SH-SY5Y (cell line): ENCODE results near the gene GDF3.

Experiments
- GATA2 ChIP-seq: IDR thresholded peaks from 2 replicates; pipeline ENCODE4 v1.6.1; 2011; ENCODE audit warnings: mild to moderate bottlenecking, low read depth, low read length
- GATA3 ChIP-seq: IDR thresholded peaks from 2 replicates; pipeline ENCODE4 v1.6.1; 2011; ENCODE audit warnings: low read depth, mild to moderate bottlenecking, low read length, moderate library complexity

GDF3 gene

DNA sequence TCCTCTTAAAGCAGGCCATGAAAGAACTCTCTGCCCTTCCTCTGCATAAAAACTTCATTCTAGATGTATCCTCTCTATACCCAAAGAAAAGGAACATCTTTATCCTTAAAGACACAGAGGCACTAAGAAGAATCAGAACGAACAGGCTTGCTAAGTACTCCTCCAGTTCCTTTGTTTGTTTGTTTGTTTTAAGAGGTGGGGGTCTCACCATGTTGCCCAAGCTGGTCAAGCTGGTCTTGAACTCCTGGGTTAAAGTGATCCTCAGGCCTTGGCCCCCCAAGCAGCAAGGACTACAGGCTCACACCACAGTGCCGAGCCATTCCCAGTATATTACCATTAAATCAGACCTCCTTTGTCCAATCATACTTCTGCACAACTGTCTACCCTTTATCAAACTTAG, 14.0 kb downstream of the GDF3 start:
- TF ChIP-seq GATA2: no peak
- no peak for TF ChIP-seq GATA3

DNA sequence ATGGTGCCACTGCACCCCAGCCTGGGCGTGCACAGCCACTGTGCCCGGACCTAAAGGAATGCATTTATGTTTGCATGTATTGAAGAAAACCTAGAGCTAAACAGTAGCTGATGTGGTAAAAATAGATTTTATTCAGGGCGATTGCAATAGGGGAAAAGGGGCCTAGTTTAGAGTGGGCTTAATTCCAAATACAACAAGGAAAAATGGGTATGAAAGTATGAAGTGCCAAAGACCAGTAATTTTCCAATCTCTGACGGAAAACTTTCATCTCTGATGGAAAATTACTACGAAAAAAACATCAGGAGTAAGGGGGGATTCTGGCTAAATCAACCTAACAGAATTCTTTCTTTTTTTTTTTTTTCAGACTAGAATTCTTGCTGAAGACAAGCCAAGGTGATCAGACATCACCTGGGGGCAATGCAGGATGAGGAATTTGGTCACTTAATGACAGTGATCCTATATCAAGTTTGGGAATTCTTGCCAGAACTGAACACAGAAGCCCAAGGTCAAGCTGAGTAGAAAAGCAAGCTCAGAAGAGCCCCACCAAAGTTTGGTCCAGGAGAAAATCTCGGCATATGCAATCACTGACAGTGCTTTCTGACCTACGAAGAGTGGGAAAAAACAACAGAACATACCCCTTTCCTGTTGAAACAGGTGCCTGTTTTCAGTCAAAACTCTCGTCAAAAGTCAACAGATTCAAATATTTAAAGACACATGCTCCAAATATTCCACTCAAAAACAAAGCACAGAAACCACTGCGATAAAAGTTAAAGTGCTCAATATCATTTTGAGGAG, 16.1 kb downstream of the GDF3 start:
- TF ChIP-seq GATA3 (no peak), GATA2 (no peak)

DNA sequence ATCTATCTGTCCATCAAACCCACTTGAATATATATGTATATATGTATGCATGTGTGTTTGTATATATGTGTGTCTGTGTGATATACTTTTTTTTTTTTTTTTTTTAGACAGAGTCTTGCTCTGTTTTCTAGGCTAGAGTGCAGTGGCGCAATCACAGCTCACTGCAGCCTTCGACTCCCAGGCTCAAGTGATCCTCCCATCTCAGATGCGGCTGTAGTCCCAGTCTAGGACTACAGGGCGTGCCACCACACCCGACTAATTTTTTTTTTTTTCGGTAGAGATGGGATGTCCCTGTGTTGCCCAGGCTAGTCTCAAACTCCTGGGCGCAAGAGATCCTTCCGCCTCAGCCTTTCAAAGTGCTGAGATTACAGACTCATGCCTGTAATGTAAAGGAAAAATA, 16.8 kb downstream of the GDF3 start:
- TF ChIP-seq GATA2: no peak
- no peak for TF ChIP-seq GATA3

DNA sequence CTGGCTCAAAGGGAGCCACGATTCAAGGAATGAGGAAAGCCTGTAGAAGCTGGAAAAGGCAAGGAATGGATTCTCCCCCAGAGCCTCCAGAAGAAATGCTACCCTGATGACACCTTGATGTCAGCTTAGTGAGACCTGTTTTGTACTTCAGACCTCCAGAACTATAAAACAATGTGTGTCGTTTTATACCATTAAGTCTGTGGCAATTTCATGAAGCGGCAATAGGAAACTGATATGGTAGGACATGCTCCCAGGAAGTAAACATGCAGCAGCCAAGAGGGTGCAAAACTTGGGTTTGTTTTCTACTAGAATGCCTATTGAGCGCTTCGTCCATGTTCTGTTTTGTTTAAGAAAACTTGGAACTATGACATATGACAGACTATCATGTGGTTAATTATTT, 27.4 kb downstream of the GDF3 start:
- no peak for TF ChIP-seq GATA2
- no peak for TF ChIP-seq GATA3

DNA sequence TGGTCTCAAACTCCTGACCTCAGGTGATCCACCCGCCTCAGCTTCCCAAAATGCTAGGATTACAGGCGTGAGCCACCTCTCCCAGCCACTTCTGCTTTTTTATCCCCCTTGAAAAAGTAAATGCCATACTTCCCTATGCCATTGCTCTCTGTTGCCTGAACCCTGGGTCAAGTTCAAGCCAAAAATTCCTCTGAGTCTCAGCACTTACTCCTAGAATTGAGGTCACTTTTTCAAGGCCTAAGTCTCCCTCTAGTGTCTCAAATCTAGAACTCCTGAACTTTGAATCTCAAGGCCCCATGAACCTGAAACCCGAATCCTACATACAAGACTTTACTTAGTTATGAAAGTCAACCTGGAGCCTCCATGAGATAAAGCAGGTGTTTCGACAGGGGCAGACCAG, 28.4 kb downstream of the GDF3 start:
- no peak for TF ChIP-seq GATA3
- no peak for TF ChIP-seq GATA2

DNA sequence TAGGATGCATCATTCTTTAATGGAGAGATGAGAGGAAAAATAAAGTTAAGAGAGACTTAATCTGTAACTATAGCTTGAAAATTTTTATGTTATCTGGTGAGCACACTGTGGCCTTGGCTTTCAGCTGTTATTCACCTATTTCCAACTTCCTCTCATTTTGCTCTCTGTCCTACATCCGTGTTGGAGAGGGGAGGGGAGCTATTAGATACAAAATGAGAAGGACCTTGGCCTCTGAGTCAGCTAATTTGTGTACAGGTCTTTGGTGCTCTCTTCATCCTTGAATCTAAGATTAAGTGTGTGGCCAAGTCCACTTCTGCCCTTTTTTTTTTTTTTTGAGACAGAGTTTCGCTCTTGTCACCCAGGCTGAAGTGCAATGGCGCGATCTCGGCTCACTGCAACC, 29.0 kb downstream of the GDF3 start:
- no peak for TF ChIP-seq GATA3
- TF ChIP-seq GATA2: no peak

DNA sequence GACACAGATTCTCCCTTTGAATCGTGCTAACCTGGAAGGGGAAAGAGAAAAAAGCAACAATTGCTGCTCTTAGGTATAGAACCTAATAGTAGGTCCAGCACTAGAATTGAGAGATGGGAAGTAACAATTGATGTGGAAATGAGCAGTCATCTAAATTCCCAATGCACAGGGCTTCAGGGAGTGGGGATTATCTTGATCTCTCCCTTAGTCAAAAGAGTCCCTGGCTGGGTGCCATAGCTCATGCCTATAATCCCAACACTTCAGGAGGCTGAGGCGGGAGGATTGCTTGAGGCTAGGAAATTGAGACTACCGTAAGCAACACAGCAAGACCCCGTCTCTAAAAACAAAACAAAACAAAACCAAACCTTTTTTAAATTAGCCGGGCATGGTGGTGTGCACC, 33.8 kb downstream of the GDF3 start:
- TF ChIP-seq GATA2 (no peak), GATA3 (no peak)

DNA sequence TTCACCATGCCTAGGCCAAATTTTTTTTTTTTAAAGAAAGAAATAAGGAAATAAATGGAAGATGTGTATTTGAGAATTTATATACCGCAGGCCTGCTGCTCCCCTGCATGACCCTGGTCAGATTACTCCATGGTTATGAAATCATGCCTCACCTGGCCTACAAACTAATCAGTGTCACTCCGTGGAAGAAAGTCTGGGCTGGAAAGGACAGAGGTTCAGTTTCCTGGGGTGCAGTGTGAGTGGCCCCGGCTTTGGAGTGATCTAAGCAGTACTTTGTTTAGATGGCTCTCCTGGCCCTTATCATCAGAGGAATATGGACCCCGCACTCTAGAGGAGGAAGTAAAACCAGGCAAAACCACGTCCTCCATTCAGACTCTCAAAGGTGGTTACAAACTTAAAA, 39.5 kb downstream of the GDF3 start:
- no peak for TF ChIP-seq GATA2
- no peak for TF ChIP-seq GATA3

DNA sequence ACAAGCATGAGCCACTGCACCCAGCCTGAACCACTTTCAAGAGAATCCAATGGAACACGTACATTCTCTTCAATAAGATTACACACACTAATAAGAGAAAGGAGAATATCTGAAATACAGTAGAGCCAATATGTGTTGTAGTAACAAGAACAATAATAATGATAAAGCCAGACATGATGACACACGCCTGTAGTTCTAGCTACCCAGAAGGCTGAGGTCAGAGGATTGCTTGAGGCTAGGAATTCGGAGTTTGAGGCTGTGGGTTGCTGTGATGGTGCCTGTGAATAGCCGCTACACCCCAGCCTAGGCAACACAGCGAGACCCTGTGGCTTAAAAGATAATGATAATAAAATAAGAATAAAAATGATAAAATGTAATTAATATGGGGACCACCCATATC, 45.5 kb downstream of the GDF3 start:
- TF ChIP-seq GATA2: no peak
- no peak for TF ChIP-seq GATA3

DNA sequence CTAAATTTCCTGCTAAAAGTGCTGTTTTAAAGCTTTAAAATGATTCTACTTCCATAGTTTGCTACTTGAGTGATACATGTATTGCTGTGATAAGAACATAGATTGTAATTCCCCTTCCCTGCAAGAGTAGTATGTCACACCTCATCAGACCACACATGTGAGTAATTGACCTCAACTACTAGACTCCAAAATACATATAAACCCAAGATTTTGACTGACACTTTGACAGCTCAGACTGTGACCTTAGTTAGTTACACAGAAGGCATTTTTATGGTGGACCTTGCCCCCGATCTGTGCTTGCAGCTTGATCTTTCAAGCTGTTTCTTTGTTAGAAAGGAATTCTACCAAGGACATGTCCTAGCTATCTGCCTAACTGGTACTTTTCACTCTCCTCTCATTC, 48.5 kb downstream of the GDF3 start:
- TF ChIP-seq GATA2 (no peak), GATA3 (no peak)

DNA sequence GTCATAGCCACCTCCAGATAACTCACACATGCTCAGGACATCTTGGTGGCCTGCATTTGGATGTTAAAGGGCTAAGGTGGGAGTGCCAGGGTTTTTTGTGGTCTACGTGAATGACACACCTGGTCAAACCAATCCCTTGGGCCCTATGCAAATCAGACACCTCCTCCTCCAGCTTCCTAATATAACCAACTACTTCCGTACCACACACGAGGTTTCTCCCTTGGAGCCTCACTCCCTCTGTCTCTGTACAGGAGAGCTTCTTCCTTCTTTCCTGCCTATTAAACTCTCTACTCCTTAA, 49.4 kb downstream of the GDF3 start:
- no peak for TF ChIP-seq GATA3
- TF ChIP-seq GATA2: no peak

DNA sequence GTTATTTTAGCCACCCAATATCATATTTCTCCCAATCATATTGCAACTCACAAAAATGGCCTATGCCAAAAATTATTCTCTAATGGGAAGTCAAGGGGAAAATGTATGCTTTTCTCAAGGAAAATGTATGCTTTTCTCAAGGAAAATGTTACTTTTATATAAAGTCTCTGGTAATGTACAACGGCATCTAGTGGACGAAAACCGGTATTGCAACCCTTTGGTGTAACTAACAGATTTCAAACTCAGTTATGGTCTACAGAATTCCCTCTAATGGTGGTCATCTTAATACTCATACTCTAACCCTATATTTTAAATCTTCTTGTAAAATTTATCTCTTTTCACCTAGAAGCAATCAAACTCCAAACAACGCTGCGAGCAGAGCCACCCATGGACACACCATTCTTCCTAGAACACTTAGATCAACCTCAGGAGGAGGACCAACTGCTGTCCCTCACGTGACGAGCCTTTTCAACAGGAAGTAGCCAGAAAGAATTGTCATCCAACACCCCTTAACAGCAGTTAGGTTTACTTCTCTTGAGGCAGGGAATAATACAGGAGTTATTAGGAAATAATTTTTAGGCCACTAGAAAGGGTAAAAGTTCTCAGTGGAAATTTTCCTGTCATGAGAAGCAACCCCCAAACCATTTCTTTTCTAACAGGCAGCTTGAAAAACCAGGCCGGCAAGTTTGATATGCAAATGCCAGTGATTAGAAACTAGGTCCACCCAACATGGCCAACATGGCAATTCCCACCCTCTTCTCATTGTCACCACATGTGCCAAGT, 50.0 kb downstream of the GDF3 start:
- TF ChIP-seq GATA3 (no peak), GATA2 (no peak)

DNA sequence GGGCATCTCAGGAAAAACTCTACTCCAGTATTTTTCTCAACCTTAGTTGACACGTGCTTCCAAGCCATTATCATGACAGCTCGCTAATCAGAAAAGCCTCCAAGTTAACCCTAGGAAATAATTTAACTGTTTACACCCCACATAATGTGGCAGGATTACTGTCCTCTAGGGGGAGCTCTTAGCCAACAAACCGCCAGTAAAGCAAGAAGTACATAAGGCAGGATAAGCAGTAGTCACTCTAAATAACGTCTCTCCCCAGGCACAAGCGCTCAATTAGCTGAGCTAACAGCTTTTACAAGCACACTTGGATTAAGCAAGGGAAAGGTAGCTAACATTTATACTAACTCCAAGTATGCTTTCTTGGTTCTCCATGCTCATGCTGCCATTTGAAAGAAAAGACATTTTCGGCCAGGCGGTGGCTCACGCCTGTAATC, 52.7 kb downstream of the GDF3 start:
- no peak for TF ChIP-seq GATA3
- TF ChIP-seq GATA2: no peak

DNA sequence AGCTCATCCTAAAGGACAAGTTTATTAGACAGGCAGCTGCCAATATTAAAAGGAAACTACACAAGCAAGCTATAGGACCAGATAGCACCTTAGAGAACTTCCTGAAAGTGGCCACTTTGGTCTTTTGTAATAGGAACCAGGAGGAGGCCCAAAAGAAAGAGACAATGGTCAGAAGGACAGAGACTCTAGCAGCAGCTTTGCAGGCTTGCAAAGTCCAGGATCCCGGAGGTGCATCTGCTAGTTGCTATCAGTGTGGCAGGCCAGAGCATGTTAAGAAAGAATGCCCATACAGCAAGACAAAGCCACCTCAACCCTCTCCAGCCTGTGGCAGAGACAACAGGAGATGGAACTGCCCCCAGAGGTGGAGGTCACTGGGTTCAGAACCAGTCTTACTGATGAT, 53.3 kb downstream of the GDF3 start:
- no peak for TF ChIP-seq GATA3
- TF ChIP-seq GATA2: no peak
